SU-DHL-6 (cell line): ENCODE measurements around the gene OR52H1.

Experiments used
- H2AFZ ChIP-seq: fragments of 200-600 bp; sonication (generic); 2 replicates; pipeline ENCODE4 v1.6.1; 2014; ENCODE audit warnings: low read depth, mild to moderate bottlenecking, moderate library complexity, mixed read lengths, antibody characterized with exemption, low read length; ENCODE audit not compliant: severe bottlenecking
- H3F3A ChIP-seq: fragments of 200-600 bp; shearing (Covaris generic); 2 replicates; pipeline ENCODE4 v1.6.0; 2016; ENCODE audit warnings: antibody characterized with exemption, mild to moderate bottlenecking; ENCODE audit not compliant: insufficient read depth
- H3K27ac ChIP-seq: fragments of 200-600 bp; sonication (generic); 2 replicates; pipeline ENCODE4 v1.5.1; 2016; ENCODE audit warnings: low read depth, mild to moderate bottlenecking, low read length, moderate library complexity, mixed read lengths
- H3K27me3 ChIP-seq: fragments of 200-600 bp; sonication (generic), shearing (Covaris generic); 2 replicates; pipeline ENCODE4 v1.6.0; 2014; ENCODE audit warnings: mild to moderate bottlenecking, low read length
- H3K36me3 ChIP-seq: fragments of 200-600 bp; sonication (generic); 2 replicates; pipeline ENCODE4 v1.6.1; 2014; ENCODE audit warnings: mild to moderate bottlenecking, low read length, mixed read lengths
- H3K4me2 ChIP-seq: fragments of 300-600, 200-600 bp; shearing (Covaris generic), sonication (generic); 2 replicates; pipeline ENCODE4 v1.6.0; 2014; ENCODE audit warnings: low read length, low read depth, mild to moderate bottlenecking; ENCODE audit not compliant: poor library complexity, severe bottlenecking
- H3K4me3 ChIP-seq: fragments of 200-600 bp; sonication (generic); 2 replicates; pipeline ENCODE4 v1.5.1; 2014; ENCODE audit warnings: antibody characterized with exemption, low read length, mild to moderate bottlenecking, mixed read lengths; ENCODE audit not compliant: insufficient read depth, poor library complexity, severe bottlenecking
- H3K79me2 ChIP-seq: fragments of 200-600 bp; sonication (generic); 2 replicates; pipeline ENCODE4 v1.6.1; 2014; ENCODE audit warnings: mild to moderate bottlenecking, low read length, moderate library complexity; ENCODE audit not compliant: insufficient read depth
- H3K9ac ChIP-seq: fragments of 200-600 bp; sonication (generic); 2 replicates; pipeline ENCODE4 v1.7.0; 2014; ENCODE audit warnings: mild to moderate bottlenecking, low read length
- H3K9me2 ChIP-seq: fragments of 200-600 bp; sonication (generic); replicated peaks from 2 replicates; pipeline ENCODE4 v1.6.1; 2014; ENCODE audit warnings: low read length; ENCODE audit not compliant: insufficient read depth
- H3K9me3 ChIP-seq: fragments of 200-600 bp; sonication (generic); 2 replicates; pipeline ENCODE4 v1.6.1; 2014; ENCODE audit warnings: low read length, mixed read lengths; ENCODE audit not compliant: insufficient read depth
- H4K20me1 ChIP-seq: fragments of 200-600 bp; sonication (generic); 2 replicates; pipeline ENCODE4 v1.6.1; 2014; ENCODE audit warnings: low read depth, mild to moderate bottlenecking, antibody characterized with exemption, low read length, moderate library complexity, mixed read lengths
- EZH2phosphoT487 ChIP-seq: fragments of 200-600 bp; sonication (generic), shearing (Covaris generic); conservative IDR thresholded peaks from 2 replicates; pipeline ENCODE4 v1.6.1; 2018; ENCODE audit warnings: mild to moderate bottlenecking, antibody characterized with exemption, low read length, moderate library complexity, mixed read lengths
- TF ChIP-seq, protein P1 (sequence below): fragments of 200-600 bp; sonication (generic); IDR thresholded peaks from one replicate; pipeline ENCODE4 v1.5.1; 2017; ENCODE audit warnings: antibody characterized with exemption, mild to moderate bottlenecking, low read length, moderate library complexity; ENCODE audit not compliant: insufficient read depth, poor library complexity, severe bottlenecking

OR52H1 gene

DNA sequence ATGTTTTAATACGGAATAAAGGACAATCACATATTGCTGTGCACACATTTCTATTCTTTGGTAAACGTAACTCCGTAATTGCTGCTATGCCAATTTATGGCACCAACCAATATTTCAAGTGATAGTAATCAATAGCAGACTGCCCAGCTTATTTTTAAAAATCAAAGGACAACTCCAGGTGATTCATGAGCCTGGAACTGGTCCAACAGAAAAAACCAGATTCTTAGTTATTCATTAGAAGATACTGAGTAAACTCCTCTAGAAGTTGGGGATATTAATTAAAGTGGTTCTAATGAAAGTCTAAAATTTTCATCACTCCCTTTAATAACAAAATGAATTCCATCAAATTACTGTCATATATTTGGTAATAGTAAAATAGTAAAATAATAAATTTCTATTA lies 9.4 kb upstream of the OR52H1 start:
- no peaks in the 10 kb centered on the region for H3K27me3 ChIP-seq
- H3F3A ChIP-seq: no peaks in the 10 kb centered on the region
- no peak overlapping the region for H3K4me2 ChIP-seq
- H3K4me3 ChIP-seq: no peak overlapping the region
- H3K9ac ChIP-seq: no peak overlapping the region
- H3K9me3 ChIP-seq: no peaks in the 10 kb centered on the region
- no peak overlapping the region for H2AFZ ChIP-seq
- H3K27ac ChIP-seq: no peak overlapping the region
- H4K20me1 ChIP-seq: no peaks in the 10 kb centered on the region
- H3K79me2 ChIP-seq: no peaks in the 10 kb centered on the region
- TF ChIP-seq, protein P1, sequence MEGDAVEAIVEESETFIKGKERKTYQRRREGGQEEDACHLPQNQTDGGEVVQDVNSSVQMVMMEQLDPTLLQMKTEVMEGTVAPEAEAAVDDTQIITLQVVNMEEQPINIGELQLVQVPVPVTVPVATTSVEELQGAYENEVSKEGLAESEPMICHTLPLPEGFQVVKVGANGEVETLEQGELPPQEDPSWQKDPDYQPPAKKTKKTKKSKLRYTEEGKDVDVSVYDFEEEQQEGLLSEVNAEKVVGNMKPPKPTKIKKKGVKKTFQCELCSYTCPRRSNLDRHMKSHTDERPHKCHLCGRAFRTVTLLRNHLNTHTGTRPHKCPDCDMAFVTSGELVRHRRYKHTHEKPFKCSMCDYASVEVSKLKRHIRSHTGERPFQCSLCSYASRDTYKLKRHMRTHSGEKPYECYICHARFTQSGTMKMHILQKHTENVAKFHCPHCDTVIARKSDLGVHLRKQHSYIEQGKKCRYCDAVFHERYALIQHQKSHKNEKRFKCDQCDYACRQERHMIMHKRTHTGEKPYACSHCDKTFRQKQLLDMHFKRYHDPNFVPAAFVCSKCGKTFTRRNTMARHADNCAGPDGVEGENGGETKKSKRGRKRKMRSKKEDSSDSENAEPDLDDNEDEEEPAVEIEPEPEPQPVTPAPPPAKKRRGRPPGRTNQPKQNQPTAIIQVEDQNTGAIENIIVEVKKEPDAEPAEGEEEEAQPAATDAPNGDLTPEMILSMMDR: no peak
- TF ChIP-seq EZH2phosphoT487: no peak
- no peaks in the 10 kb centered on the region for H3K36me3 ChIP-seq
- no peaks in the 10 kb centered on the region for H3K9me2 ChIP-seq

DNA sequence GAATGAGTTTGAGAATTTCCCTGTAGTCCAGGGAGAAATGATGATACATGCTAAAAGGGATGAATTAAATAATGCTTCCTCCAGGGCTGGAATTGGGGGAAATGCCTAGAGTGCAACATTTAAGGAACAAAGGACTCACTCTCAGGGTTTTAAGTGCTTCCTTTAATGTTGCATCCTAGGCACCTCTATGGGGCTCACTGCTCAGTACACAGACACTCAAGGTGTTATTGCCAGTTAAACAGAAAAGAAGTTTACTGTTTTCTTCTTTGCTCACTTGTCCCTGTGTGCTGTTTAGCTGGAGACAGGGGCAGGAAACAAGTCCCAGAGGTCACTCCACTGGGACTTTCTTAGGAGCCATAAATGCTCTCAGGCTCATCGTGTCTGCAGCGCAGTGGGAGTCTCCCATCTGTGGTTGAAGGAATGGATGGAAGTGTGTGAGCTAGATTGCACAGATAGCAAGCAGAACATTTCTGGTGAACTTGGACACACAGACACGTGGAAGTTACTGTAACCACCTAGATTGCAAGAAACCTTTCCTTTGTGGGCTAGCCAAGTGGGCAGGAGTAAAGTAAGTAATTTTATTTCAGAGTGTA lies 8.4 kb upstream of the OR52H1 start:
- no peaks in the 10 kb centered on the region for H3K27me3 ChIP-seq
- H3K4me3 ChIP-seq: no peak overlapping the region
- no peaks in the 10 kb centered on the region for H3K9me2 ChIP-seq
- no peaks in the 10 kb centered on the region for H3K79me2 ChIP-seq
- H3K27ac ChIP-seq: no peak overlapping the region
- no peaks in the 10 kb centered on the region for H3F3A ChIP-seq
- no peaks in the 10 kb centered on the region for H4K20me1 ChIP-seq
- H3K36me3 ChIP-seq: no peaks in the 10 kb centered on the region
- no peak for TF ChIP-seq EZH2phosphoT487
- TF ChIP-seq, protein P1: no peak
- H3K4me2 ChIP-seq: no peak overlapping the region
- no peak overlapping the region for H3K9ac ChIP-seq
- H2AFZ ChIP-seq: no peak overlapping the region
- no peaks in the 10 kb centered on the region for H3K9me3 ChIP-seq

DNA sequence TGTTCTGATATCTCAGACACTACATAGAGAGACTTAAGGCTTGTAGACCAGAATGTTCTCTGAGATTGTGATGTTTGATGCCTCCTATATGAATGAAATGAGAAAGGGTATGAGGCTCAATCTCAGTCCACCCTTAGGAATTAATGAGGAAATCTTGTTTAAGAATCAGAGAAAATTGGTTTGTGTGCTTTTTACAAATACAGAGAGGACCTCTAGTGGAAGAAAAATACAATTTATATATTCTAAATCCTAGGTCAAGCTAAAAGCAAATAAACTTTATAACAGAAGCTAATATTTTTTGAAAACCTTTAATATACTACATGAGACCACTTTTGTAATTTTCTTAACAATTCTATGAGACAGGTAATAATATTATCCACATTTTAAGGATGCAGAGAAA lies 5.0 kb upstream of the OR52H1 start:
- no peaks in the 10 kb centered on the region for H4K20me1 ChIP-seq
- H3K36me3 ChIP-seq: no peaks in the 10 kb centered on the region
- H3K27me3 ChIP-seq: no peaks in the 10 kb centered on the region
- H3K79me2 ChIP-seq: no peaks in the 10 kb centered on the region
- H3K9ac ChIP-seq: no peak overlapping the region
- no peaks in the 10 kb centered on the region for H3K9me3 ChIP-seq
- H3K27ac ChIP-seq: no peak overlapping the region
- H3K9me2 ChIP-seq: no peaks in the 10 kb centered on the region
- H3F3A ChIP-seq: no peaks in the 10 kb centered on the region
- TF ChIP-seq EZH2phosphoT487: no peak
- TF ChIP-seq, protein P1: peak; percentile 10
- H3K4me3 ChIP-seq: no peak overlapping the region
- no peak overlapping the region for H2AFZ ChIP-seq
- H3K4me2 ChIP-seq: no peak overlapping the region
